ENCODE data around the gene PWWP2B. TPM values are rescaled to one million over a fixed set of nuclear protein-coding genes. Genes with fewer than 3 reads are reported as not detected.

The PWWP2B gene
- total RNA-seq, 1 donor from 2014 or later: 11.0 TPM

DNA sequence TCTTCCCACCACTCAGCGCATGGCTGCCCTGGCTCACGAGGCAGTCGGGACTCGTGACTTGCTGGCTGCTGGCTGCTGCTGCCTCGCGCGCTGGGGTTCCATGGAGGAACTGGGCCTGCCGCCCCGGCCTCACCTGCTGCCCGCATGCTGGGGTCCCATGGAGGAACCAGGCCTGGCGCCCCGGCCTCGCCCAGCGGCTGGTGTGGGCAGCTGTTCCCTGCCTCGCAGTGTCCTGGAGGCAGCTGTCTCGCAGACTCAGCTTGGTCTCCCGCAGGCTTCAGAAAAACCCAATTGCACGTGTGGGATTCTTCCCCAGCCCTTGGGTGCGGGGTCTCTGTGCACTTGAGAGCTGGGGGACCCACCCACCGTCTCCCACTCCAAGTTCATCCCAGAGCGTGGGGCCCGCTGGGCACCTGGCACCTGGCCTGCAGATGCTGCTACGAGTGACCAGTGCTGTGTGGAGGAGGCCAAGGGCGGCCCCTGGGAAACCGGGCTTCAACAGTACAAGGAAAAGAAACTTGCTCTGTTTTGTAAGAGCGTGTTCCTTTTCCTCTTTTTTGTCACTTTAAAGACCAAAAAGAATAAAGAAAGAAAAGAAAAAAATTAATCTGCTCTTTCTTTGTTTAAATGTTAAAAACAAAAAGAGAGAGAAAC is 20.4 kb downstream of the PWWP2B start:
- peaks cover 0 to 6% (median 0%) of the 10 kb centered on the region in 3 donors for H3K36me3 ChIP-seq (ENCODE audit: control insufficient read depth in 3 of 3, insufficient read depth in 3 of 3, low read length in 3 of 3)
- H3K27ac ChIP-seq (ENCODE audit: low read depth, low read length): no peak overlapping the region
- peaks cover 30 to 82% (median 65%) of the 10 kb centered on the region in 3 donors for H3K4me1 ChIP-seq (ENCODE audit: control insufficient read depth in 3 of 3, insufficient read depth in 3 of 3, low read length in 3 of 3)
- H3K9me3 ChIP-seq (ENCODE audit: control insufficient read depth in 3 of 3, low read length in 3 of 3): no peaks in the 10 kb centered on the region
- peak overlapping the region in 1 of 3 donors; percentile 16 for H3K9ac ChIP-seq (ENCODE audit: low read depth in 1 of 3, low read length in 3 of 3)
- no peak overlapping the region for H3K4me3 ChIP-seq (ENCODE audit: low read length in 3 of 3)
- H3K27me3 ChIP-seq (ENCODE audit: control insufficient read depth in 3 of 3, insufficient read depth in 3 of 3, low read length in 3 of 3): no peaks in the 10 kb centered on the region

DNA sequence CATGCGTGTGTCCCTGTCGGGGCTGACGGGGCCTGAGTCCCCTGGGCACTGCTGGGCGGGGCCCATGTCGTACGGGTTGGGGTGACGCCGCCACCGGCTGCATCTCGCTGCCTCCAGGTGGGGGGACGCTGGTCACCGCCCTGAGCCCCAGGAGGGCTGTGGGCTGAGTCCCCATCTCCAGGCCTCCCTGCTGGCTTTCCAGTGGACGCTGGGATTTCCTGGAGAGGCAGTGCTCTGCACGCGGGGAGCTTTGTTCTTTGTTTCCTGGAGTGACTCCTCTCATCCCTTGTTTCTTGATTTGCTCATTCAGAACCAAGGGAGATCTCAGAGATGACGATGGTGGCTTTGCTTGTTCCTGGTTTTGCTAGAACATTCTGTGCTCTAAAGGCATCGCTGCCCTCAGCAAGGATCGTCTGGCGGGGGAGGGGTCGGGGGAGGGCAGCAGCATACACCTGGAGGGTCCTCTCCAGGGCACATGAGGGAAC is 21.0 kb downstream of the PWWP2B start:
- no peak overlapping the region for H3K4me3 ChIP-seq (ENCODE audit: low read length in 3 of 3)
- peaks cover 0 to 6% (median 0%) of the 10 kb centered on the region in 3 donors for H3K36me3 ChIP-seq (ENCODE audit: control insufficient read depth in 3 of 3, insufficient read depth in 3 of 3, low read length in 3 of 3)
- H3K27ac ChIP-seq (ENCODE audit: low read depth, low read length): no peak overlapping the region
- no peaks in the 10 kb centered on the region for H3K27me3 ChIP-seq (ENCODE audit: control insufficient read depth in 3 of 3, insufficient read depth in 3 of 3, low read length in 3 of 3)
- no peak overlapping the region for H3K9ac ChIP-seq (ENCODE audit: low read depth in 1 of 3, low read length in 3 of 3)
- peaks cover 35 to 82% (median 66%) of the 10 kb centered on the region in 3 donors for H3K4me1 ChIP-seq (ENCODE audit: control insufficient read depth in 3 of 3, insufficient read depth in 3 of 3, low read length in 3 of 3)
- no peaks in the 10 kb centered on the region for H3K9me3 ChIP-seq (ENCODE audit: control insufficient read depth in 3 of 3, low read length in 3 of 3)

DNA sequence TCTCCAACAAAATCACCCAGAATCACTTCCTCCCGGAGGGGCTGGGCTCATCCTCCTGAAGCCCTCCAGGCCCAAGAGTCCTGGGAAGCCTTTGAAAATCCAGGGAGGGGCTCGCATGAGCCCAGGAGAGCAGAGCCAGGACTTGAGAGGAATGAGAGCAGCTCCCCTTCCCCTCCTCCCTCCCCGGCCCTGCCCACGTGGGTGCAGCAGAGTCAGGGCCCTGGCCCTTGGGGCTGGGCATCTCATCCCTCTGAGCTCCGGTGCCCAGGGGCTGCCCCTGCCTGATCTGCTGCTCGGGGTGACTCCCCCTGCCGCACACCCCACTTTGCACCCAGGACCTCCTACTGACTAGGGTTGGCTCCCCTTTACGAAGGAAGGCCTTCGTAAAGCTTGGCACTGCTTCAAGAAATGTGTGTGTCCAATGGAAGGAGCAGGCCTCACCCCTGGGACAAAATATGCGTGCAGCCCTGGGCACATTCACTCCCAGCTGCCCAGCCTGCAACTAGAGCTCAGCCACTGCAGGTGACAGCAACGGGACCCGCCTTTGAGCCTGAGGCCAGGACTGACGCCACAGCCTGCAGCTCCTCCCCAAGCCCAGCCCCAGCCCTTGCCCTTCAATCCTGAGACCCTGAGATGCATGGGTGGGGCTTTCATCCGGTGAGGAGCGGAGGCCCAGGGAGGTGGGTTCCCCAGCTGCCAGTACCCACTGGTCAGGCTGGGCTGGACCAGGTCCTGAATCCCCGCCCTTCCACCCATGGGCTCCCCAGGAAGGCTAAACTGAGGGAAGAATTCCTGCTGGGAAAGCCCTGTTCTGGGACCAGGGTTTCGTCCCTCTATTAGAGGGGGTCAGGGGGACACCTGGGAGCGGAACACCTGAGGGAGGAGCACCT is 21.8 kb downstream of the PWWP2B start:
- H3K36me3 ChIP-seq (ENCODE audit: control insufficient read depth in 3 of 3, insufficient read depth in 3 of 3, low read length in 3 of 3): peaks cover 0 to 6% (median 0%) of the 10 kb centered on the region in 3 donors
- peak overlapping the region in 1 of 3 donors; percentile 35 for H3K4me3 ChIP-seq (ENCODE audit: low read length in 3 of 3)
- peak overlapping the region; percentile 25 for H3K27ac ChIP-seq (ENCODE audit: low read depth, low read length)
- H3K27me3 ChIP-seq (ENCODE audit: control insufficient read depth in 3 of 3, insufficient read depth in 3 of 3, low read length in 3 of 3): no peaks in the 10 kb centered on the region
- H3K9ac ChIP-seq (ENCODE audit: low read depth in 1 of 3, low read length in 3 of 3): peak overlapping the region in 1 of 3 donors; percentile 70
- peaks cover 42 to 83% (median 66%) of the 10 kb centered on the region in 3 donors for H3K4me1 ChIP-seq (ENCODE audit: control insufficient read depth in 3 of 3, insufficient read depth in 3 of 3, low read length in 3 of 3)
- no peaks in the 10 kb centered on the region for H3K9me3 ChIP-seq (ENCODE audit: control insufficient read depth in 3 of 3, low read length in 3 of 3)

DNA sequence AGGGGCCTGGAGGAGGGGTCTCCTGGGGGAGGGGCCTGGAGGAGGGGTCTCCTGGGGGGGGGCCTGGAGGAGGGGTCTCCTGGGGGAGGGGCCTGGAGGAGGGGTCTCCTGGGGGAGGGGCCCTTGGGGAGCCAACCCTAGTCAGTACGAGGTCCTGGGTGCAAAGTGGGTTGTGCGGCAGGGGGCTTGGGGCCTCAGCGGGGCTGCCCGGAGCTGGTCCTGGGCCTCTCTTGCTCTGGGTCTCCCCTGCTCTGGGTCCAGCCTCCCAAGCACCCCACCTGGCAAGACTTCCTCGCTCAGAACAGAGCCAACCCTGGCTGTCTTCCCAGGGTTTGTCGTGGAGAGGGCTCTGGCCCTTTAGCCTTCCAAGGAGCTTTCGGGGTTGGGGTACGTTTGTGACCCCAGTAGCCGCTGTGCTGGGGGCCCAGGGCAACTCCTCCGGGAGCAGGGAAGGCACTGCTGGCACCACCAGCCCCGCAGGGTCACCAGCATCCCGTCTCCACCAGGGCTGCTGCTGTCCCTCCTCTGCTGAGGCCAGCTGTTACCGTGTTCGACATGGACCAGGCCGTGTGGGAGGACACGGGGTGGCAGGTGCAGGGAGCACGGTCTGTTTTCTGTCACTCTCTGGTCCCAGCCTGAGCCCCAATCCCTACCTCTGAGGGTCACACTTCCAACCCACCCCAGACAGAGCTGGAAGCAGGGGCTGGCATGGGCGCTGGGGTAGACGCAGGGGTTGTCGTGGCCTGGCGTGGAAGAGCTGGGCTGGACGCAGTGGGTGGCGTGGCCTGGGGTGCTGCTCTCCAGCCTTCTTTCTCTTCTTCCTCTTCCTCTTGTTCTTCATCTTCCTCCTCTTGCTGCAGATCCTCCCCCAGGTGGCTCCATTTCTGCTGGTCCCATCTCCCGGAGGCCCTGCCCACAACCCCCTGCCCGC is 22.8 kb downstream of the PWWP2B start:
- Histone ChIP-seq H3K4me3 (ENCODE audit: low read length in 3 of 3) (no peak overlapping the region), H3K4me1 (ENCODE audit: control insufficient read depth in 3 of 3, insufficient read depth in 3 of 3, low read length in 3 of 3) (peaks cover 44 to 80% (median 63%) of the 10 kb centered on the region in 3 donors), H3K27me3 (ENCODE audit: control insufficient read depth in 3 of 3, insufficient read depth in 3 of 3, low read length in 3 of 3) (no peaks in the 10 kb centered on the region), H3K9me3 (ENCODE audit: control insufficient read depth in 3 of 3, low read length in 3 of 3) (no peaks in the 10 kb centered on the region), H3K27ac (ENCODE audit: low read depth, low read length) (peak overlapping the region; percentile 91), H3K9ac (ENCODE audit: low read depth in 1 of 3, low read length in 3 of 3) (peak overlapping the region in 1 of 3 donors; percentile 85), H3K36me3 (ENCODE audit: control insufficient read depth in 3 of 3, insufficient read depth in 3 of 3, low read length in 3 of 3) (peaks cover 0 to 6% (median 0%) of the 10 kb centered on the region in 3 donors)

DNA sequence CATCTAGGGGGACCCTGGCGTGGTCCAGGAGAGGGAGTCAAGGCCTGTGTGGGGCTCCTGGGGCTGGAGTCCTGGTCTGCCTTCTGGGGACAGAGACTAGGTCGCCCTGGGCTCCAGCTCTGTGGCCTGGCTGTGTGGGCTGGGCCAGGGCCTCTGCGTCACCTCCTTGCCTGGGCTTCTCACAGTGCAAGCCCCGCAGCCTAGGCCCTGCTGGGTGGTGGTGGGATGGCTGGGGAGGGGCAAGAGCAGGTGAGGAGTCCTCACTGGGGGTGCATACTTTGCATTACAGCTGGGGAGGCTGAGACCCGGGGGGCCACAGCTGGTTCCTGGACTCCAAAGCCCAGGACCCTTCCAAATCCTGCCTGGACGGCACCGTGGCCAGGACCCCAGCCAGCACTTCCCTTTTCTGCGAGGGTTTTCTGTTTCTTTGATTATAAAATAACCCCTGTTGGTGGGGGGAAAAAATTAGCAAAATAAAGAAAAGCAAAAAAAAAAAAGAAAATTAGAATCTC is 23.5 kb downstream of the PWWP2B start:
- Histone ChIP-seq H3K27ac (ENCODE audit: low read depth, low read length) (peak overlapping the region; percentile 91), H3K36me3 (ENCODE audit: control insufficient read depth in 3 of 3, insufficient read depth in 3 of 3, low read length in 3 of 3) (peaks cover 0 to under 1% (median 0%) of the 10 kb centered on the region in 3 donors), H3K27me3 (ENCODE audit: control insufficient read depth in 3 of 3, insufficient read depth in 3 of 3, low read length in 3 of 3) (no peaks in the 10 kb centered on the region), H3K4me3 (ENCODE audit: low read length in 3 of 3) (peak overlapping the region in 1 of 3 donors; percentile 2), H3K9me3 (ENCODE audit: control insufficient read depth in 3 of 3, low read length in 3 of 3) (no peaks in the 10 kb centered on the region), H3K4me1 (ENCODE audit: control insufficient read depth in 3 of 3, insufficient read depth in 3 of 3, low read length in 3 of 3) (peaks cover 42 to 75% (median 62%) of the 10 kb centered on the region in 3 donors), H3K9ac (ENCODE audit: low read depth in 1 of 3, low read length in 3 of 3) (peak overlapping the region in 2 of 3 donors; percentile 23 to 85)

DNA sequence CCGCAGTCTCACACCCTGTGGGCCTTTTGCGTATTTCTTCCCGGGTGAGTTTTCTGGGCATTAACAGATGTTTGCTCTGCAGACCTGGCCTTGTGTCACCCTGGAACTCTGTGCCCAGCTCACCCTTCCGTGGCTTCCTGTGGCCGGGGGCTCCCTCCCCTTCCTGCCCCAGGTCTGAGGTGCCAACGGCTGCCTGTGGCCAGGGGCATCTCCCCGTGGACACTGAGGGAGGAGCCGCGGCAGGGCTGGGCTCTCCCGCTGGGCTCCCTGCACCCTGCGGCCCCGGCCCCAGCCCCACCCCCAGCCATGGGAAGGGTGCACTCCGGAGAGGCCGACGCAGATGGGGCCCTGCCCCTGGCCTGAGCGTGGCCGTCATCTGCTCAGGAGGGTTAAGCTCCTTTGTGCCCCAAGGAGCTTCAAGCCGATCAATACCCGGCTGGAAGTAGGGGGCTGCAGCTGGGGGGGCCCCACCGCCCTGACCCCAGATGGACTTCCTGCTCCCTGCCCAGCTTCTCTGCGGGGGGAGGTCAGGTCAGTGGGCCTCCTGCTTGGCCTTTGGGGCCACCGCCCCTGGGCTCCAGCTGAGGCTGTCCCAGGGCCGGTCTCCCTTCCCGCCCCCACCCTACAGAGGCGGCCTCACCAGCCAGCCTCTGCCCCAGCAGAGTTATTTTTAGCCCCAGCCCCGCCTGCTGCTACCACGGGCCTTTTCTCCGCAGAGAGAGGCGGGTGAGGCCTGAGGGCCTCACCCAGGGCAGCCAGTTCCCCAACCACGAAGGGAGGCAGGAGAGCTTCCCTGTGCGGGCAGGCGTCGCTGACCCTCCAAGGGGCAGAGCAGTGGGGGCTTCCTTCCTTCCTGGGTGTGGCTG is 24.2 kb downstream of the PWWP2B start:
- H3K4me3 ChIP-seq (ENCODE audit: low read length in 3 of 3): peak overlapping the region; percentile 30 to 61 (median 61)

DNA sequence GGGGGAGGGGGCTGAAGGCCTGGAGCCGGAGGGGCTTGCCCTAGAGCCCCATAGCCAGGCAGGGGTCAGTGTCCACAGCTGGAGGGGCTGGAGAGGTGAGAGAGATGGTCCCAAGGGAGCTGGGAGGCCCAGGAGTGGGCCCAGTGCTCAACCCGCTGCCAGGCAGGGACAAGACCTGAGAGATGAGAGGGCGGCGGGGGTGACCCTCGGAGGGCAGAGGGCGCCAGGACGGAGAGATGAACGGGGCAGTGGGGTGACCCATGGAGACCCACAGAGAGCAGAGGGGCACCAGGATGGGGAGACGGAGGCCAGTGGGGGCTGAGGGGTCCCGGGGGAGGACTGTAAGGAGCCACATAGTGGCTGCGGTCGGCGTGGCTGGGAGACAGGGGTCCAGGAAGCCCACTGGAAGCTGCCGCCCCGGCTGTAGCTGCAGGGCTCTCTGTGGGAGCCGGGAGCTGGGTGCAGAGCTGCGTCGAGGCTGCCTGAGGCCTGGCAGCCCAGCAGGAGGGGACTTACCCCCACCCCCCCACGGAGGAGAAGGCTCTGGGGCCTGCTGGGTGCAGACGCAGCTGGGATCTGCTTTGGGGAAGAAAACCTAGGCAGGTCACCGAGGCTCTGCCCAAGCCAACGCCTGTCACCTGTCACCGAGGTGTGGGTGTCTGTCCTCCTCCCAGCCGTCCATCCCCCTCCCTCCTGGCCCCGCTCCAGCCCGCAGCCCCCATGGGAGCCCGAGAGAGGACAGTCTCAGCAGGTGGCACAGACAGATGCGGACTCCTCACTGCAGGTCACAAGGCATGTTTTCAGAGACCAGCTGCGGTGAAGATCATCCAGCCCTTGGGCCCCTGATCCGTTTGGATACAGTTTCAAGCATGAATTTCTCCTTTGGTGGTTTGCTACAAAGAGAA is 25.1 kb downstream of the PWWP2B start:
- Histone ChIP-seq H3K4me1 (ENCODE audit: control insufficient read depth in 3 of 3, insufficient read depth in 3 of 3, low read length in 3 of 3) (peaks cover 42 to 69% (median 62%) of the 10 kb centered on the region in 3 donors), H3K36me3 (ENCODE audit: control insufficient read depth in 3 of 3, insufficient read depth in 3 of 3, low read length in 3 of 3) (no peaks in the 10 kb centered on the region), H3K9me3 (ENCODE audit: control insufficient read depth in 3 of 3, low read length in 3 of 3) (no peaks in the 10 kb centered on the region), H3K4me3 (ENCODE audit: low read length in 3 of 3) (peak overlapping the region in 2 of 3 donors; percentile 54 to 61), H3K9ac (ENCODE audit: low read depth in 1 of 3, low read length in 3 of 3) (peak overlapping the region; percentile 79 to 85 (median 81)), H3K27me3 (ENCODE audit: control insufficient read depth in 3 of 3, insufficient read depth in 3 of 3, low read length in 3 of 3) (no peaks in the 10 kb centered on the region), H3K27ac (ENCODE audit: low read depth, low read length) (peak overlapping the region; percentile 91)

More for the DNA sequence above, 24.2 kb downstream of the PWWP2B start:
- Histone ChIP-seq H3K9me3 (ENCODE audit: control insufficient read depth in 3 of 3, low read length in 3 of 3) (no peaks in the 10 kb centered on the region), H3K4me1 (ENCODE audit: control insufficient read depth in 3 of 3, insufficient read depth in 3 of 3, low read length in 3 of 3) (peaks cover 42 to 75% (median 62%) of the 10 kb centered on the region in 3 donors), H3K9ac (ENCODE audit: low read depth in 1 of 3, low read length in 3 of 3) (peak overlapping the region; percentile 79 to 85 (median 81)), H3K36me3 (ENCODE audit: control insufficient read depth in 3 of 3, insufficient read depth in 3 of 3, low read length in 3 of 3) (no peaks in the 10 kb centered on the region), H3K27ac (ENCODE audit: low read depth, low read length) (peak overlapping the region; percentile 91), H3K27me3 (ENCODE audit: control insufficient read depth in 3 of 3, insufficient read depth in 3 of 3, low read length in 3 of 3) (no peaks in the 10 kb centered on the region)
